ENCODE results near the gene LINGO3. TPM values are rescaled to one million over a fixed set of nuclear protein-coding genes. Genes with fewer than 3 reads are reported as not detected.

LINGO3 gene
- total RNA-seq, 1 donor from 2014 or later = not detected

DNA sequence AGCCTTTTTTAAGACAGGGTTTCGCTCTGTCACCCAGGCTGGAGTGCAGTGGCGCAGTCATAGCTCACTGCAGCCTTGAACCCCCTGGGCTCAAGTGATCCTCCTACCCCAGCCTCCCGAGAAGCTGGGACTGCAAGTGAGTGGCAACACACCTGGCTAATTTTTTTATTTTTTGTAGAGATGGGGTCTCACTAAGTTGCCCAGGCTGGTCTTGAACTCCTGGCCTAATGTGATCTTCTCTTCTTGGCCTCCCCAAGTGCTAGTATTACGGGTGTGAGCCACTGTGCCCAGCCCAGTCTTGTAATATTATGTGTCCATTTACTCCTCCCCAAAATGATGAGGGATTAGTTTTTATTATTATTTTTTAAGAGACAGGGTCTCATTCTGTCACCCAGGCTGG is 3.1 kb upstream of the LINGO3 start:
- no peaks in the 10 kb centered on the region for H3K36me3 Mint-ChIP-seq (ENCODE audit: low read depth)
- DNase-seq (ENCODE audit: low spot score) = no peak
- peaks cover 4% of the 10 kb centered on the region for H3K27me3 Mint-ChIP-seq (ENCODE audit: low read depth)
- peaks cover 7% of the 10 kb centered on the region for H3K9me3 Mint-ChIP-seq (ENCODE audit: low read depth)
- H3K4me3 Mint-ChIP-seq (ENCODE audit: unreplicated experiment) = no peak overlapping the region
- H3K4me1 Mint-ChIP-seq (ENCODE audit: low read depth) = peaks cover 20% of the 10 kb centered on the region
- TF ChIP-seq, protein P1, sequence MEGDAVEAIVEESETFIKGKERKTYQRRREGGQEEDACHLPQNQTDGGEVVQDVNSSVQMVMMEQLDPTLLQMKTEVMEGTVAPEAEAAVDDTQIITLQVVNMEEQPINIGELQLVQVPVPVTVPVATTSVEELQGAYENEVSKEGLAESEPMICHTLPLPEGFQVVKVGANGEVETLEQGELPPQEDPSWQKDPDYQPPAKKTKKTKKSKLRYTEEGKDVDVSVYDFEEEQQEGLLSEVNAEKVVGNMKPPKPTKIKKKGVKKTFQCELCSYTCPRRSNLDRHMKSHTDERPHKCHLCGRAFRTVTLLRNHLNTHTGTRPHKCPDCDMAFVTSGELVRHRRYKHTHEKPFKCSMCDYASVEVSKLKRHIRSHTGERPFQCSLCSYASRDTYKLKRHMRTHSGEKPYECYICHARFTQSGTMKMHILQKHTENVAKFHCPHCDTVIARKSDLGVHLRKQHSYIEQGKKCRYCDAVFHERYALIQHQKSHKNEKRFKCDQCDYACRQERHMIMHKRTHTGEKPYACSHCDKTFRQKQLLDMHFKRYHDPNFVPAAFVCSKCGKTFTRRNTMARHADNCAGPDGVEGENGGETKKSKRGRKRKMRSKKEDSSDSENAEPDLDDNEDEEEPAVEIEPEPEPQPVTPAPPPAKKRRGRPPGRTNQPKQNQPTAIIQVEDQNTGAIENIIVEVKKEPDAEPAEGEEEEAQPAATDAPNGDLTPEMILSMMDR (IDR thresholded peaks at IDR 0.05) = no peak
- no peak overlapping the region for H3K27ac Mint-ChIP-seq (ENCODE audit: unreplicated experiment)

GRCh38 chr19:2309734-2310362 is 1.9 kb upstream of the LINGO3 start:
- H3K4me1 Mint-ChIP-seq (ENCODE audit: low read depth) = peaks cover 15% of the 10 kb centered on the region
- no peak for DNase-seq (ENCODE audit: low spot score)
- no peaks in the 10 kb centered on the region for H3K36me3 Mint-ChIP-seq (ENCODE audit: low read depth)
- peaks cover under 1% of the 10 kb centered on the region for H3K9me3 Mint-ChIP-seq (ENCODE audit: low read depth)
- TF ChIP-seq, protein P1 (IDR thresholded peaks at IDR 0.05) = no peak
- H3K27me3 Mint-ChIP-seq (ENCODE audit: low read depth) = peaks cover 4% of the 10 kb centered on the region
- peak overlapping the region; percentile 32 for H3K27ac Mint-ChIP-seq (ENCODE audit: unreplicated experiment)
- H3K4me3 Mint-ChIP-seq (ENCODE audit: unreplicated experiment) = no peak overlapping the region

GRCh38 chr19:2307518-2308012 is 389 bp downstream of the LINGO3 start:
- H3K4me1 Mint-ChIP-seq (ENCODE audit: low read depth) = peaks cover 15% of the 10 kb centered on the region
- TF ChIP-seq, protein P1 (IDR thresholded peaks at IDR 0.05) = no peak
- DNase-seq (ENCODE audit: low spot score) = no peak
- H3K9me3 Mint-ChIP-seq (ENCODE audit: low read depth) = no peaks in the 10 kb centered on the region
- no peak overlapping the region for H3K4me3 Mint-ChIP-seq (ENCODE audit: unreplicated experiment)
- H3K27me3 Mint-ChIP-seq (ENCODE audit: low read depth) = peaks cover 6% of the 10 kb centered on the region
- H3K36me3 Mint-ChIP-seq (ENCODE audit: low read depth) = no peaks in the 10 kb centered on the region
- H3K27ac Mint-ChIP-seq (ENCODE audit: unreplicated experiment) = no peak overlapping the region

GRCh38 chr19:2306971-2307370 is 983 bp downstream of the LINGO3 start:
- Mint-ChIP-seq H3K4me3 (ENCODE audit: unreplicated experiment) (peak overlapping the region; percentile 35), H3K4me1 (ENCODE audit: low read depth) (peaks cover 15% of the 10 kb centered on the region), H3K27ac (ENCODE audit: unreplicated experiment) (no peak overlapping the region), H3K27me3 (ENCODE audit: low read depth) (peaks cover 6% of the 10 kb centered on the region), H3K9me3 (ENCODE audit: low read depth) (no peaks in the 10 kb centered on the region), H3K36me3 (ENCODE audit: low read depth) (no peaks in the 10 kb centered on the region)
- TF ChIP-seq, protein P1 (IDR thresholded peaks at IDR 0.05) = no peak
- no peak for DNase-seq (ENCODE audit: low spot score)

DNA sequence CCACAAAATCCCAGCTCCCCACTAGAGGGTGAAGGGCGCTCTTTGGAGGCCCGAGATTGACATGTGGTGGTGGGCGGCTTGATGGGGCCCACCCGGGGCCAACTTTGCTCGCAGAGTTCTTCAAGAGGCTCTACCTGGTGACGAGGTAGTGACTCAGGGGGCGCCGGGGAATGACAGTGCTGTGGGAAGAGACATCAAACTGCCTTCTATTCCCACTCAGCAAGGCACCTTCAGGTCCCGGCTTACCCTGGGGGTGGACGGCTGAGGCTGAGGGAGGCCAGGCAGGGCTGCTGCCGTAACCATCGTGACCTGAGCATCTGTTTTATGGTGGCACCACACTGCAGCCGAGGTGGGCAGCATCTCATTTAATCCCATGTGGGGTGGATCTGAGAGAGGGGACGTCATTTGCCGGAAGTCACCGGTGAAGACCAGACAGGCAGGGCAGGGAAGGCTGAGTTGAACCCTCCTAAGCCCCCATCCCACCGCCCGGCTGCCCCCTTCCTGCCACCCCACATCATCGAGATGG is 1.6 kb downstream of the LINGO3 start:
- DNase-seq (ENCODE audit: low spot score) = no peak
- Mint-ChIP-seq H3K4me3 (ENCODE audit: unreplicated experiment) (no peak overlapping the region), H3K4me1 (ENCODE audit: low read depth) (peaks cover 15% of the 10 kb centered on the region), H3K9me3 (ENCODE audit: low read depth) (no peaks in the 10 kb centered on the region), H3K36me3 (ENCODE audit: low read depth) (no peaks in the 10 kb centered on the region), H3K27ac (ENCODE audit: unreplicated experiment) (no peak overlapping the region), H3K27me3 (ENCODE audit: low read depth) (peaks cover 6% of the 10 kb centered on the region)
- TF ChIP-seq, protein P1 (IDR thresholded peaks at IDR 0.05) = no peak

Measured in chondrocyte (in vitro differentiated cells).